ENCODE results near the gene DYNC2LI1. TPM values are rescaled to one million over a fixed set of nuclear protein-coding genes. Genes with fewer than 3 reads are reported as not detected.

DYNC2LI1 gene
- total and polyA plus RNA-seq, 2 of the 8 experiments (the other 6 are each of a cell fraction or from before 2014, with no cell fraction given) = 3.9 to 7.6 TPM

DNA sequence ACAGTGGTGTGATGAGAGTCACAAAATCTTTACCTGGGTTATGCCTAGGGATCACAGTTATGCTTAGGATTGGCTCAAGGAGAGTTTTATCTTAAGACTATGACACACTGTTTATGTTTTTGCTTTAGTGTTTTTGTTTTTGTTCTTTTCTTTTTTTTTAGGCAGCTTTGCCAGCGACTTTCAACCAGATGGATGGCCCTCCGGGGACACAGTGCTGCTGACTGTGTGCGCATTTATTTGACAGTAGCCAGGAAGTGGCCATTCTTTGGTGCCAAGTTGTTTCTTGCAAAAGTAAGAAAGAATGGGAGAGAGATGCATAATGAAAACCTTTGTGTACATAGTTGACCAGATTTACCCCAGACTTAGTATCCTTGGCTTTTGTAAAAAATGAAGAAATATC lies 15.1 kb upstream of the DYNC2LI1 start:
- Histone ChIP-seq H3K4me3 (ENCODE audit: extremely low read depth in 1 of 4, insufficient read depth in 2 of 4, low read depth in 3 of 4, low read length in 4 of 4) (no peak overlapping the region), H3K56ac (replicated peaks; ENCODE audit: insufficient read length, low read depth, low read length) (no peak overlapping the region), H2AK5ac (ENCODE audit: low read depth, low read length) (no peak overlapping the region), H3K9ac (replicated peaks in 1 of 4; ENCODE audit: extremely low read depth in 1 of 4, low read depth in 3 of 4, low read length in 3 of 4) (no peak overlapping the region), H3K18ac (ENCODE audit: extremely low read depth, low read length) (no peak overlapping the region), H3K4me2 (ENCODE audit: insufficient read depth in 1 of 2, low read depth in 2 of 2, low read length in 2 of 2) (no peak overlapping the region), H3K9me3 (ENCODE audit: insufficient read depth in 2 of 2, low read depth in 1 of 2, low read length in 1 of 2) (no peaks in the 10 kb centered on the region), H3K27ac (ENCODE audit: low read depth, low read length) (no peak overlapping the region), H3K23ac (ENCODE audit: insufficient read length) (no peak overlapping the region), H3K79me1 (ENCODE audit: low read depth, low read length) (no peaks in the 10 kb centered on the region), H2AFZ (ENCODE audit: low read length) (no peak overlapping the region), H3K14ac (ENCODE audit: insufficient read length) (no peak overlapping the region), H2BK12ac (ENCODE audit: low read depth, low read length) (no peak overlapping the region), H3K27me3 (replicated peaks in 1 of 4; ENCODE audit: control insufficient read depth in 3 of 4, extremely low read depth in 1 of 4, insufficient read depth in 3 of 4, low read length in 3 of 4) (no peaks in the 10 kb centered on the region), H3K23me2 (ENCODE audit: low read depth, low read length) (no peaks in the 10 kb centered on the region; the same call in 1 of the 2 replicates), H4K91ac (replicated peaks; ENCODE audit: insufficient read length, low read length) (no peak overlapping the region), H3K4ac (replicated peaks; ENCODE audit: insufficient read length, low read depth, low read length) (no peak overlapping the region), H2BK15ac (ENCODE audit: low read length) (no peak overlapping the region), H3K36me3 (ENCODE audit: control insufficient read depth in 2 of 4, insufficient read depth in 4 of 4, low read length in 3 of 4) (no peaks in the 10 kb centered on the region), H4K8ac (ENCODE audit: extremely low read depth, insufficient read depth, low read length) (no peak overlapping the region), H4K20me1 (replicated peaks in 1 of 2; ENCODE audit: control insufficient read depth in 1 of 2, insufficient read depth in 2 of 2, low read length in 2 of 2) (no peaks in the 10 kb centered on the region), H2BK5ac (ENCODE audit: low read depth, low read length) (no peak overlapping the region), H3K79me2 (ENCODE audit: control insufficient read depth in 1 of 2, insufficient read depth in 2 of 2, low read length in 2 of 2) (no peaks in the 10 kb centered on the region), H2BK120ac (replicated peaks; ENCODE audit: low read depth, low read length) (no peak overlapping the region), H3K4me1 (replicated peaks in 1 of 4; ENCODE audit: control insufficient read depth in 3 of 4, insufficient read depth in 4 of 4, low read length in 3 of 4) (peaks cover 0 to 4% (median 0%) of the 10 kb centered on the region in 4 experiments; a peak in 1 of 7 replicates), H4K5ac (ENCODE audit: insufficient read length, low read depth, low read length) (no peak overlapping the region), H2BK20ac (ENCODE audit: low read length) (no peak overlapping the region)
- FAIRE-seq = no peak
- WGBS, 2 experiments (ENCODE audit: extremely low coverage in 1 of 2, insufficient coverage in 1 of 2, insufficient read length in 1 of 2, insufficient replicate concordance in 2 of 2, low coverage in 1 of 2, low lambda C conversion rate in 2 of 2, missing lambda C conversion rate in 1 of 2) = 86% methylated on average over 3 of the region's 3 CpGs; no CpG with 5 or more reads in 1 of the 2 experiments
- DNase-seq (ENCODE audit: low read depth in 1 of 2, low spot score in 2 of 2) = no peak
- ChIA-PET POLR2A (ENCODE audit: partially characterized antibody) (interaction anchor here (1.3 kb wide), 1 partner anchor 9 kb away, joined by 5 read pairs; no protein-coding TSS in a partner anchor), CTCF (ENCODE audit: partially characterized antibody) (interaction anchor here (1.9 kb wide), 1 partner anchor 119 kb away, joined by 4 read pairs; no protein-coding TSS in a partner anchor)
- TF ChIP-seq NRF1 (IDR thresholded peaks at IDR 0.05; ENCODE audit: low read depth, low read length) = no peak
- TF ChIP-seq CHD1 (IDR thresholded peaks at IDR 0.05; ENCODE audit: low read depth, low read length) = no peak
- TF ChIP-seq, protein P1, sequence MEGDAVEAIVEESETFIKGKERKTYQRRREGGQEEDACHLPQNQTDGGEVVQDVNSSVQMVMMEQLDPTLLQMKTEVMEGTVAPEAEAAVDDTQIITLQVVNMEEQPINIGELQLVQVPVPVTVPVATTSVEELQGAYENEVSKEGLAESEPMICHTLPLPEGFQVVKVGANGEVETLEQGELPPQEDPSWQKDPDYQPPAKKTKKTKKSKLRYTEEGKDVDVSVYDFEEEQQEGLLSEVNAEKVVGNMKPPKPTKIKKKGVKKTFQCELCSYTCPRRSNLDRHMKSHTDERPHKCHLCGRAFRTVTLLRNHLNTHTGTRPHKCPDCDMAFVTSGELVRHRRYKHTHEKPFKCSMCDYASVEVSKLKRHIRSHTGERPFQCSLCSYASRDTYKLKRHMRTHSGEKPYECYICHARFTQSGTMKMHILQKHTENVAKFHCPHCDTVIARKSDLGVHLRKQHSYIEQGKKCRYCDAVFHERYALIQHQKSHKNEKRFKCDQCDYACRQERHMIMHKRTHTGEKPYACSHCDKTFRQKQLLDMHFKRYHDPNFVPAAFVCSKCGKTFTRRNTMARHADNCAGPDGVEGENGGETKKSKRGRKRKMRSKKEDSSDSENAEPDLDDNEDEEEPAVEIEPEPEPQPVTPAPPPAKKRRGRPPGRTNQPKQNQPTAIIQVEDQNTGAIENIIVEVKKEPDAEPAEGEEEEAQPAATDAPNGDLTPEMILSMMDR (IDR thresholded peaks at IDR 0.05; ENCODE audit: control extremely low read depth in 1 of 3, insufficient read depth in 1 of 3, low read depth in 1 of 3, low read length in 3 of 3) = no peak
- no peak for TF ChIP-seq SP2 (IDR thresholded peaks at IDR 0.05; ENCODE audit: low read length)
- TF ChIP-seq CTBP2 (IDR thresholded peaks at IDR 0.05; ENCODE audit: borderline replicate concordance, insufficient read depth, insufficient read length, low read length) = no peak
- TF ChIP-seq SIX5 (IDR thresholded peaks at IDR 0.05; ENCODE audit: low read depth, low read length) = no peak
- TF ChIP-seq HDAC2 (IDR thresholded peaks at IDR 0.05; ENCODE audit: borderline replicate concordance in 1 of 2, low read depth in 2 of 2, low read length in 2 of 2) = no peak
- no peak for TF ChIP-seq POLR2A (IDR thresholded peaks at IDR 0.05; ENCODE audit: control extremely low read depth in 1 of 2, low read depth in 2 of 2, low read length in 2 of 2)
- TF ChIP-seq, protein P2, sequence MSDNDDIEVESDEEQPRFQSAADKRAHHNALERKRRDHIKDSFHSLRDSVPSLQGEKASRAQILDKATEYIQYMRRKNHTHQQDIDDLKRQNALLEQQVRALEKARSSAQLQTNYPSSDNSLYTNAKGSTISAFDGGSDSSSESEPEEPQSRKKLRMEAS (IDR thresholded peaks at IDR 0.05) = no peak
- no peak for TF ChIP-seq SP4 (IDR thresholded peaks at IDR 0.05; ENCODE audit: low read length)
- TF ChIP-seq BACH1 (IDR thresholded peaks at IDR 0.05; ENCODE audit: low read length) = no peak
- no peak for TF ChIP-seq RAD21 (IDR thresholded peaks at IDR 0.05 in 1 of 2, conservative IDR thresholded peaks at IDR 0.05 in 1 of 2; ENCODE audit: low read depth in 2 of 2, low read length in 2 of 2)
